NCI-H146 treated with DMSO at 0.1 percent for 48 hours (cell line): ENCODE data around the gene EPOP.
A peak's percentile ranks its signal among the peaks of the same experiment; 100 is the strongest.

Source experiments
- DNase-seq: peaks from one replicate; lab custom pipeline; 2025; ENCODE audit not compliant: unreplicated experiment; lab: John Stamatoyannopoulos, UW

The EPOP gene

GRCh38 chr17:38674749-38675615, at the start of gene EPOP:
Gene EPOP, minus strand, starts transcription at chr17:38674957. Its CDS starts 462 bp downstream, at chr17:38674495.
- DNase-seq: peak; percentile 73

DNA sequence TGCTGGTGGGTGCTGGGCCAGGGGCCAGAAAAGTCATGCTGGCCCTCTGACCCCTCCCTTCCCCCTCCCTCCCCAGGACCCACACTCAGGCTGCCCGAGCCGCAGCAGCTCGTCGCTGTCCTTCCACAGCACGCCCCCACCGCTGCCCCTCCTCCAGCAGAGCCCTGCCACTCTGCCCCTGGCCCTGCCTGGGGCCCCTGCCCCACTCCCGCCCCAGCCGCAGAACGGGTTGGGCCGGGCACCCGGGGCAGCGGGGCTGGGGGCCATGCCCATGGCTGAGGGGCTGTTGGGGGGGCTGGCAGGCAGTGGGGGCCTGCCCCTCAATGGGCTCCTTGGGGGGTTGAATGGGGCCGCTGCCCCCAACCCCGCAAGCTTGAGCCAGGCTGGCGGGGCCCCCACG, 47.0 kb upstream of the EPOP start:
- DNase-seq: no peak

GRCh38 chr17:38720941-38721340, 46.2 kb upstream of the EPOP start:
- no peak for DNase-seq

GRCh38 chr17:38719943-38720641, 45.3 kb upstream of the EPOP start:
- DNase-seq: no peak

- DNase-seq: no peak
Measured at GRCh38 chr17:38719289-38719942, 44.7 kb upstream of the EPOP start.

- DNase-seq: no peak
Measured at GRCh38 chr17:38717139-38717745, 42.5 kb upstream of the EPOP start.

DNA sequence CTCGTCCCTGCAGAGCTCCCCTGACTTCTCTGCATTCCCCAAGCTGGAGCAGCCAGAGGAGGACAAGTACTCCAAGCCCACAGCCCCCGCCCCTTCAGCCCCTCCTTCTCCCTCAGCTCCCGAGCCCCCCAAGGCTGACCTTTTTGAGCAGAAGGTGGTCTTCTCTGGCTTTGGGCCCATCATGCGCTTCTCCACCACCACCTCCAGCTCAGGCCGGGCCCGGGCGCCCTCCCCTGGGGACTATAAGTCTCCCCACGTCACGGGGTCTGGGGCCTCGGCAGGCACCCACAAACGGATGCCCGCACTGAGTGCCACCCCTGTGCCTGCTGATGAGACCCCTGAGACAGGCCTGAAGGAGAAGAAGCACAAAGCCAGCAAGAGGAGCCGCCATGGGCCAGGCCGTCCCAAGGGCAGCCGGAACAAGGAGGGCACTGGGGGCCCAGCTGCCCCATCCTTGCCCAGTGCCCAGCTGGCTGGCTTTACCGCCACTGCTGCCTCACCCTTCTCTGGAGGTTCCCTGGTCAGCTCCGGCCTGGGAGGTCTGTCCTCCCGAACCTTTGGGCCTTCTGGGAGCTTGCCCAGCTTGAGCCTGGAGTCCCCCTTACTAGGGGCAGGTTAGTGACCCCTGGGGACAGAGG, 41.7 kb upstream of the EPOP start:
- no peak for DNase-seq

GRCh38 chr17:38715216-38715943, 40.6 kb upstream of the EPOP start:
- DNase-seq: no peak

DNA sequence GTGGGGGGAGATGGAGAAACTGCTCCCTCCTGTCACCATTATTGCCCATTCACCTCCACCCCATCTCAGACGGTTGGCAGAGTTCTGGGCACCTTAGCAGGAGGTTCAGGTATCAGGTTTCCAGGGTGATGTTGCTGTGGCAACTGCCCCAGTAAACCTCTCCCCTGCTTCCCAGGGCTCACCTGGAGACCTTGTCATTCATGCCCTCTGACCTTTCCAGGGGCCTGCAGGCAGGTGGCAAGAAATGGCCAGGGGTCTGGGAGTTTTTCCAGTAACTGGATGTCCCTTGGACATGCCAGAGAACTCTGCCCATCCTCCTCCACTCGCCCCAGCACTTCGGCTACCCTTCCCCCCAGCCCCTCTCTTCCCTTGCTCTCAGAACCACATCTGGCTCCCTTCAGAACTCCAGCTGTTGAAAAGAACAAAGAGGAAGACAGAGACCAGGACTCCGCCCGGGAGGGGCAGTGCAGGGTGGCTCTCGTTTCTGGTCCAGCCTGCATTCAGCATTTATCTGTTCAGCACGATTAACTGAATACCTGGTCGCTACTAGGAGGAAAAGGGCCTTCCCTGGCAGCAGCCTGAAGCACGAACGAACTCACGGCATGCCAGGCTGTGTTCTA, 38.8 kb upstream of the EPOP start:
- no peak for DNase-seq

GRCh38 chr17:38712593-38712992, 37.8 kb upstream of the EPOP start:
- no peak for DNase-seq

DNA sequence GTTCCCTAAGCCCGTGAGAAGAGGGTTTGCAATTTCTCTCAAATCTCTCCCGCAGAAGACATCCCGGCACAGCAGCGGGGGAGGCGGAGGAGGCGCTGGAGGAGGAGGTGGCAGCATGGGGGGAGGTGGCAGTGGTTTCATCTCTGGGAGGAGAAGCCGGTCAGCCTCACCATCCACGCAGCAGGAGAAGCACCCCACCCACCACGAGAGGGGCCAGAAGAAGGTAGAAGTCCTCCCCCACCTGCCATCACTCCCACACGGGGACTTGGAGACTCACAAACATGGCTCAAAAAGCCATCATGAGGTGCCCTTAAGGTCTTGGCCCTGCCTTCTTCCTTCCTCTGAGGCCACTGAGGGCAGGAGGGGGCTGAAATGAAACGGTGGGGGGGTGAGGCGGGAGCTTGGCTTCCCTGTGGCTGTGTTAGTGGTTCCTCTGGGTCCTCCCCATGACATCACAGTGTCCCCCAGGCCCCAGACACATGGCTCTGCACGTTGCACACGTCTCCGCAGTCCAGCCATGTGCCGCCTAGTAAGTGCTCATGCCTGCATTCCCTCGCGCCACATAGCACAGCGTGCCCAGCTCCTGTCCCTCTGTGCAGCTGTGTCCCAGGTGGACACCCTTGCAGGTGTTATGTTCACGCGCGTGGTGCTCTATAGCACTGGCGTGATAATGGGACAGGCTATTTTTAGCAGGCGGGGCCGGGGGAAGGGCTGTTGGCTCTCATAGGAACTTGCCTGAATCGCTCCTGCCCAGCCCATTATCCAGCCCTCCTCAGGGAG, 37.2 kb upstream of the EPOP start:
- DNase-seq: no peak

- DNase-seq: no peak
Measured at GRCh38 chr17:38710985-38711384, 36.2 kb upstream of the EPOP start.

- DNase-seq: no peak
Measured at GRCh38 chr17:38710604-38710962, 35.8 kb upstream of the EPOP start.

DNA sequence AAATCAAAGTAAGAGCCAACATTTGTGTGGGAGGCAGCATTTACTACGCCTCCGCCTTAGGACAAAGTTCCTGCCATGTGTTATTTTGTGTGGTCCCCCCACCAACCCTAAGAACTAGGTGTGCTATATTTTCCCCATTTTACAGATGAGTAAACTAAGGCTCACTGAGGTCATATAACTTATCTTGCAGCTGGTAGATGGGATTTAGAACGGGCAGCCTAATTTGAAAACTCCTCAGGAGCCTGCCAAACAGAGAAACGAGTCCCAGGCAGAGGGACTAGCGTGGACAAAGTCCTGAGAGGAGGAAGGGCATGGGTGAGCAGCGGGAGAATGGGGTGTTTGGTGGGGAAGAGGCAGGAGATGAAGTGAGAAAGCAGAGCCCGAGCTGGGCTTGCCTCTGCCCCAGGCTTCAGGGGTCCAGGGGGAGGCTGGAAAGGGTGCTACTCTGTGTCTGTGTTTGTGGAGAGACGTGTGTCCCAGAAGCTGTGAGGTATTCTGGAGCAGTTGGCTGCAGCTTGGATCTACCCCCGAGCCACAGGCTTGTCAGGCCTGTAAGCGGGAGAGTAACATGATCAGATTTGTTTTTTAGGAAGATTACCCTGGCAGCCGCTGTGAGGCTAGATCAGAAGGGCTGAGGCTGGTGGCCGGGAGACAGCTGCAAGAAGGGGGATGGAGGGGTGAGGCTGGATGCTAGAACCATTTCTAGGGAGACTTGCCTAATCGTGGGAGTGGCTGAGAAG, 35.3 kb upstream of the EPOP start:
- DNase-seq: no peak

GRCh38 chr17:38709104-38709820, 34.5 kb upstream of the EPOP start:
- DNase-seq: no peak

- no peak for DNase-seq
Measured at GRCh38 chr17:38707678-38708351, 33.1 kb upstream of the EPOP start.

GRCh38 chr17:38706505-38707216, 31.9 kb upstream of the EPOP start:
- no peak for DNase-seq
